Astrocyte (in vitro differentiated cells and primary cell): Measurements from ENCODE around the gene MEST. TPM values are rescaled to one million over a fixed set of nuclear protein-coding genes. Genes with fewer than 3 reads are reported as not detected.
A peak's percentile ranks its signal among the peaks of the same experiment; 100 is the strongest.

Source experiments
- DNase-seq: peaks from one replicate; pipeline ENCODE4 v3.0.0-alpha.2; 2010; ENCODE audit warnings: low read depth
- FAIRE-seq: peaks from 2 replicates; lab custom pipeline; 2011; peaks lifted over from hg19 to GRCh38; lab: Jason Lieb, UNC
- H2AFZ ChIP-seq: 2 replicates; pipeline ENCODE4 v1.6.0; 2012; ENCODE audit warnings: low read depth, low read length, inconsistent platforms
- H3K27ac ChIP-seq: 2 replicates; pipeline ENCODE4 v1.5.1; 2011; ENCODE audit warnings: low read depth, low read length, inconsistent platforms
- H3K27me3 ChIP-seq: 2 replicates; pipeline ENCODE4 v1.6.0; 2011; ENCODE audit warnings: low read length, inconsistent platforms; ENCODE audit not compliant: insufficient read depth
- H3K36me3 ChIP-seq: 2 replicates; pipeline ENCODE4 v1.5.1; 2011; ENCODE audit warnings: low read length, inconsistent platforms; ENCODE audit not compliant: insufficient read depth
- H3K4me1 ChIP-seq: 2 replicates; pipeline ENCODE4 v1.5.1; 2011; ENCODE audit warnings: low read length, inconsistent platforms; ENCODE audit not compliant: insufficient read depth
- H3K4me2 ChIP-seq: 2 replicates; pipeline ENCODE4 v1.6.0; 2012; ENCODE audit warnings: low read length, inconsistent platforms
- H3K4me3 ChIP-seq: 2 replicates; pipeline ENCODE4 v1.5.1; 2011; ENCODE audit warnings: low read depth, mild to moderate bottlenecking, low read length, inconsistent platforms; ENCODE audit not compliant: insufficient read depth
- H3K79me2 ChIP-seq: 2 replicates; pipeline ENCODE4 v1.6.0; 2012; ENCODE audit warnings: mild to moderate bottlenecking, low read length, inconsistent platforms; ENCODE audit not compliant: insufficient read depth
- H3K9ac ChIP-seq: 2 replicates; pipeline ENCODE4 v1.6.0; 2012; ENCODE audit warnings: mild to moderate bottlenecking, low read length, inconsistent platforms
- H3K9me3 ChIP-seq: 2 replicates; pipeline ENCODE4 v1.5.1; 2012; ENCODE audit warnings: low read depth, mild to moderate bottlenecking, low read length, inconsistent platforms; ENCODE audit not compliant: insufficient read depth
- H4K20me1 ChIP-seq: 2 replicates; pipeline ENCODE4 v1.6.0; 2012; ENCODE audit warnings: low read length, inconsistent platforms; ENCODE audit not compliant: insufficient read depth
- H3K27ac Mint-ChIP-seq: one replicate; pipeline ENCODE4 v1.8.0; 2021; ENCODE audit warnings: mild to moderate bottlenecking, mixed read lengths; ENCODE audit not compliant: unreplicated experiment
- H3K27me3 Mint-ChIP-seq: one replicate; pipeline ENCODE4 v1.8.0; 2021; ENCODE audit warnings: low read depth, mixed read lengths; ENCODE audit not compliant: unreplicated experiment
- H3K36me3 Mint-ChIP-seq: one replicate; pipeline ENCODE4 v1.8.0; 2021; ENCODE audit warnings: low read depth, mixed read lengths; ENCODE audit not compliant: unreplicated experiment
- H3K4me1 Mint-ChIP-seq: one replicate; pipeline ENCODE4 v1.8.0; 2021; ENCODE audit warnings: low read depth, mixed read lengths; ENCODE audit not compliant: unreplicated experiment
- H3K4me3 Mint-ChIP-seq: one replicate; pipeline ENCODE4 v1.8.0; 2021; ENCODE audit warnings: mild to moderate bottlenecking, moderate library complexity, mixed read lengths; ENCODE audit not compliant: unreplicated experiment
- H3K9me3 Mint-ChIP-seq: one replicate; pipeline ENCODE4 v1.8.0; 2021; ENCODE audit warnings: mild to moderate bottlenecking, mixed read lengths; ENCODE audit not compliant: unreplicated experiment
- CTCF ChIP-seq: IDR thresholded peaks from 2 replicates; pipeline ENCODE4 v1.5.1; 2011; ENCODE audit warnings: low read depth, mild to moderate bottlenecking, inconsistent platforms, low read length, moderate library complexity; ENCODE audit not compliant: insufficient read depth
- EZH2 ChIP-seq: IDR thresholded peaks from 2 replicates; pipeline ENCODE4 v1.6.1; 2012; ENCODE audit warnings: mild to moderate bottlenecking, low read length, inconsistent platforms; ENCODE audit not compliant: insufficient read depth
- total RNA-seq: library from RNA; stranded (reverse); gene quantifications from 2 replicates; pipeline ENCODE4 v1.2.1, GENCODE V29; 2021

MEST gene
- total RNA-seq, 1 donor from 2014 or later = 214 TPM

- peaks cover 2% of the 10 kb centered on the region for H3K9me3 ChIP-seq
- Mint-ChIP-seq H3K4me1 (peaks cover 37% of the 10 kb centered on the region), H3K36me3 (no peaks in the 10 kb centered on the region), H3K9me3 (no peaks in the 10 kb centered on the region), H3K27me3 (no peaks in the 10 kb centered on the region), H3K27ac (peak overlapping the region; percentile 73), H3K4me3 (peak overlapping the region; percentile 42)
- H3K9ac ChIP-seq = peak overlapping the region; percentile 62
- DNase-seq (peak; percentile 98), FAIRE-seq (peak; percentile 69)
- no peaks in the 10 kb centered on the region for H3K36me3 ChIP-seq
- no peak for TF ChIP-seq EZH2
- no peak for TF ChIP-seq CTCF
- peaks cover 21% of the 10 kb centered on the region for H4K20me1 ChIP-seq
- peak overlapping the region; percentile 17 for H3K4me3 ChIP-seq
- peaks cover 38% of the 10 kb centered on the region for H3K4me1 ChIP-seq
- peak overlapping the region; percentile 65 for H3K4me2 ChIP-seq
- no peaks in the 10 kb centered on the region for H3K27me3 ChIP-seq
- H3K27ac ChIP-seq = peak overlapping the region; percentile 82
- peak overlapping the region; percentile 40 for H2AFZ ChIP-seq
- H3K79me2 ChIP-seq = peaks cover 27% of the 10 kb centered on the region
Observed at GRCh38 chr7:130489140-130489983, 2.5 kb upstream of the MEST start.

GRCh38 chr7:130490311-130490791 lies 1.5 kb upstream of the MEST start:
- no peak for TF ChIP-seq EZH2
- TF ChIP-seq CTCF = no peak
- Mint-ChIP-seq H3K4me3 (peak overlapping the region; percentile 73), H3K4me1 (peaks cover 41% of the 10 kb centered on the region), H3K27ac (peak overlapping the region; percentile 94), H3K9me3 (no peaks in the 10 kb centered on the region), H3K36me3 (no peaks in the 10 kb centered on the region), H3K27me3 (no peaks in the 10 kb centered on the region)
- peak overlapping the region; percentile 65 for H3K4me3 ChIP-seq
- H3K79me2 ChIP-seq = peaks cover 37% of the 10 kb centered on the region
- peaks cover 41% of the 10 kb centered on the region for H3K4me1 ChIP-seq
- H3K9me3 ChIP-seq = peaks cover 2% of the 10 kb centered on the region
- DNase-seq = peak; percentile 40
- no peaks in the 10 kb centered on the region for H3K36me3 ChIP-seq
- FAIRE-seq = no peak
- H2AFZ ChIP-seq = no peak overlapping the region
- peak overlapping the region; percentile 62 for H3K9ac ChIP-seq
- H4K20me1 ChIP-seq = peaks cover 29% of the 10 kb centered on the region
- H3K4me2 ChIP-seq = peak overlapping the region; percentile 77
- peak overlapping the region; percentile 82 for H3K27ac ChIP-seq
- H3K27me3 ChIP-seq = no peaks in the 10 kb centered on the region
